Endothelial cell of umbilical vein (primary cell): ENCODE measurements around the gene CD2AP.

ENCODE experiments used
- CTCF ChIP-seq, 2 donors: IDR thresholded peaks; 1 replicate in 1 of 2; 2 replicates in 1 of 2; pipeline ENCODE4 v1.5.1; 2011; ENCODE audit warnings: low read length in 2 of 2, mild to moderate bottlenecking in 2 of 2, moderate library complexity in 2 of 2, control low read depth in 1 of 2, inconsistent platforms in 1 of 2, low read depth in 1 of 2; ENCODE audit not compliant: insufficient read depth in 1 of 2; ENCODE audit errors: extremely low read depth in 1 of 2
- EZH2 ChIP-seq: IDR thresholded peaks from 2 replicates; pipeline ENCODE4 v1.6.1; 2012; ENCODE audit warnings: borderline replicate concordance, low read depth, mild to moderate bottlenecking, moderate library complexity, low read length, inconsistent platforms; ENCODE audit not compliant: severe bottlenecking
- POLR2A ChIP-seq: IDR thresholded peaks from 2 replicates; pipeline ENCODE4 v1.6.1; 2012; ENCODE audit warnings: low read depth, mild to moderate bottlenecking, control low read depth, low read length

DNA sequence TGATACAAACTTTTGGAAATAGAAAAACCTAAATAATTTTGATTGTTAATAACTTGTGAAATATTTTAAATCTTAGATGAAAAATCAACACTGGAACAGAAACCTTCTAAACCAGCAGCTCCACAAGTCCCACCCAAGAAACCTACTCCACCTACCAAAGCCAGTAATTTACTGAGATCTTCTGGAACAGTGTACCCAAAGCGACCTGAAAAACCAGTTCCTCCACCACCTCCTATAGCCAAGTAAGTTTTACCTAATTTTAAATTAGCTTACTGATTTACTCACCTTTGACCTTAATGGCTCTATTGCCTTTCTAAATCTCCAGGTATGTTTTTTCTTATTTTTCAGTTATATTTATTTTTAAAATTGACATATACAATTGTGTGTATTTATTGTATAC, 118.2 kb downstream of the CD2AP start:
- TF ChIP-seq POLR2A, result no peak
- TF ChIP-seq CTCF (IDR thresholded peaks at IDR 0.05; ENCODE audit: extremely low read depth in 1 of 2, insufficient read depth in 1 of 2, low read depth in 1 of 2, low read length in 2 of 2), result no peak
- TF ChIP-seq EZH2, result no peak
